Prostate gland (tissue), 2 donors: Measurements from ENCODE around the gene UVRAG.

Source experiments
- POLR2AphosphoS5 ChIP-seq: sonication (generic); formaldehyde crosslinking; IDR thresholded peaks from one replicate; pipeline ENCODE4 v1.6.1; 2017; ENCODE audit warnings: antibody characterized with exemption
- TF ChIP-seq, protein P1 (sequence below), 4 experiments: fragments of 200-600 bp in 2 of 4; fragments of 450-650 bp in 2 of 4; sonication (generic) in 2 of 4; IDR thresholded peaks; 1 replicate in 3 of 4; 2 replicates in 1 of 4; pipeline ENCODE4 v1.5.1; 2016 to 2019; ENCODE audit warnings: antibody characterized with exemption in 4 of 4, mild to moderate bottlenecking in 2 of 4, moderate library complexity in 2 of 4

DNA sequence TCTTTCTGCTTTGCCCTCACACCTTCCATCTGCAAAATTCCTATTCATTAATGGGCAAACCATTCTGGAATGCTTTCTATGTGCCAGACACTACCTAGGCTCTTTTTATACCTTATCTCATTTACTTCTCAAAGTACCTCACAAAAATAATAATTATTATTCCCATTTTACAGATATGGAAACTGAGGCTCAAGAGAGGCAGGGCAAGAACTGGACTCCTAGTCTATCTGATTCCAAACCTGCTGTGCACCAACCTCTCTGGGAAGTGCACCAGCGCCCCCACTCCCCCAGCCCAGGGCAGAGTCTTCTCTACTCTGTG is 47.3 kb upstream of the UVRAG start:
- TF ChIP-seq, protein P1, sequence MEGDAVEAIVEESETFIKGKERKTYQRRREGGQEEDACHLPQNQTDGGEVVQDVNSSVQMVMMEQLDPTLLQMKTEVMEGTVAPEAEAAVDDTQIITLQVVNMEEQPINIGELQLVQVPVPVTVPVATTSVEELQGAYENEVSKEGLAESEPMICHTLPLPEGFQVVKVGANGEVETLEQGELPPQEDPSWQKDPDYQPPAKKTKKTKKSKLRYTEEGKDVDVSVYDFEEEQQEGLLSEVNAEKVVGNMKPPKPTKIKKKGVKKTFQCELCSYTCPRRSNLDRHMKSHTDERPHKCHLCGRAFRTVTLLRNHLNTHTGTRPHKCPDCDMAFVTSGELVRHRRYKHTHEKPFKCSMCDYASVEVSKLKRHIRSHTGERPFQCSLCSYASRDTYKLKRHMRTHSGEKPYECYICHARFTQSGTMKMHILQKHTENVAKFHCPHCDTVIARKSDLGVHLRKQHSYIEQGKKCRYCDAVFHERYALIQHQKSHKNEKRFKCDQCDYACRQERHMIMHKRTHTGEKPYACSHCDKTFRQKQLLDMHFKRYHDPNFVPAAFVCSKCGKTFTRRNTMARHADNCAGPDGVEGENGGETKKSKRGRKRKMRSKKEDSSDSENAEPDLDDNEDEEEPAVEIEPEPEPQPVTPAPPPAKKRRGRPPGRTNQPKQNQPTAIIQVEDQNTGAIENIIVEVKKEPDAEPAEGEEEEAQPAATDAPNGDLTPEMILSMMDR (IDR thresholded peaks at IDR 0.05), result no peak
- TF ChIP-seq POLR2AphosphoS5, result no peak
